ENCODE results near the gene ZIM2. TPM values are rescaled to one million over a fixed set of nuclear protein-coding genes. Genes with fewer than 3 reads are reported as not detected.

The ZIM2 gene
- total RNA-seq, 1 donor from 2014 or later = not detected

DNA sequence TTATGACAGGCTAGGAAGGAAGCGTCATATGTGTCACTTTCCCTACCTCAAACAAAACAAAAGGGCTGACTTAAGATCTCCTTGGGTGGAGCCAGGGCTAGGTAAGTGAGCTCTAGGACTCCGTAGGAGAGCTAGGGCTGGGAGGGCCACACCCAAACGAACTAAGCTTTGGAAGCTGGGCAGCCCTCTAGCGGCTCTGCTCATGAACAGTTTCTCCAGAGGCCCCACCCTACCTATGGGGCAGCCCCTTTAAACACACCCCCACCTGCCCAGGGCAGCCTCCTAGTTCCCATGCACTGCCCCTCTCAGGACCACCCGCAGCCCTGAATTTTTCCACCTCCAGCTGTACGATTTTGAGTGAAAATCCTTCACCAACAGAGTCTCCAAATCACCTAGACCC is 3.5 kb downstream of the ZIM2 start:
- intact Hi-C loops (cut with micrococcal nuclease) = no loop called here
- DNase-seq (ENCODE audit: low spot score) = no peak
- H3K9me3 Mint-ChIP-seq = peaks cover 68% of the 10 kb centered on the region
- no peaks in the 10 kb centered on the region for H3K4me1 Mint-ChIP-seq (ENCODE audit: low read depth)
- no peak overlapping the region for H3K27ac Mint-ChIP-seq
- no peak overlapping the region for H3K4me3 Mint-ChIP-seq
- peaks cover 3% of the 10 kb centered on the region for H3K36me3 Mint-ChIP-seq (ENCODE audit: low read depth)
- H3K27me3 Mint-ChIP-seq (ENCODE audit: insufficient read depth) = no peaks in the 10 kb centered on the region

DNA sequence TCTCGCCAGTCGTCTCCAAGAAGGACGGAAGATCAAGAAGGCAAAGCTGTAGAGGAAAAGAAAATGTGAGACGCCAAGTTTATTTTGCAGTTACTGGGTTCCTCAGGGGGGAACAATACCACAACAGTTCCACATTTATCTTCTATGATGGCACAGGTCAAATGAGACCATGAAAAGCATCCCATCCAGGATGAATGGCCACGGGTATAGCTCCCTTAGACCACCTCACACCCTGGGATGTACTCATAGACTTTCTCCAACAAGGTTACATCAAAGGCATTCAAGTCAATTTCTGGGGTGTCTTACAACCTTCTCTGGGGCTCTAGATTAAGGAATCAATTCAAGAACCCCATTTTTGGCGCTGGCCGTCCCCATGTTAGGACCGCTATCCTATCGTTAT is 4.5 kb downstream of the ZIM2 start:
- intact Hi-C loops (cut with micrococcal nuclease) = no loop called here
- no peaks in the 10 kb centered on the region for H3K27me3 Mint-ChIP-seq (ENCODE audit: insufficient read depth)
- H3K36me3 Mint-ChIP-seq (ENCODE audit: low read depth) = peaks cover 2% of the 10 kb centered on the region
- no peak for DNase-seq (ENCODE audit: low spot score)
- no peaks in the 10 kb centered on the region for H3K4me1 Mint-ChIP-seq (ENCODE audit: low read depth)
- H3K4me3 Mint-ChIP-seq = no peak overlapping the region
- H3K27ac Mint-ChIP-seq = no peak overlapping the region
- peaks cover 67% of the 10 kb centered on the region for H3K9me3 Mint-ChIP-seq

DNA sequence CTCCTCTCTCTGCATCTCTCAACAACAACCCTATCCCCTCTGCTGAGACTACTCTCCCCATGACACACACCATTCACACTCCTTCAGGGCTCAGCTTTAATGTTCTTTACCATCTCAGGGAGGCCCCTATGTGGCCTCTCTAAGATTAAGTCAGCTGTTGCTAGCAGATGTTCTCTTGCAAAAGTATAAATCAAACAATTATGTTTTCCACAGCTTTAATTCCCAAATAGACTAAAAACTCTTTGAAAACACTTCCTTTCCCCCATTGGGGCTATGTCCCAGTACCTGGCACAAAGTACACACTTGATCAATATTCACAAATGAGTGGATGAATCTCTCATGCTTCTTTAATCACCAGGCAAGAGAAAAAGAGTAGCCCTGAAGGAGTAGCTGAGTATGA is 5.1 kb downstream of the ZIM2 start:
- intact Hi-C loops (cut with micrococcal nuclease) = no loop called here
- Mint-ChIP-seq H3K36me3 (ENCODE audit: low read depth) (no peaks in the 10 kb centered on the region), H3K27me3 (ENCODE audit: insufficient read depth) (no peaks in the 10 kb centered on the region), H3K9me3 (peaks cover 65% of the 10 kb centered on the region), H3K4me1 (ENCODE audit: low read depth) (no peaks in the 10 kb centered on the region), H3K4me3 (no peak overlapping the region), H3K27ac (no peak overlapping the region)
- no peak for DNase-seq (ENCODE audit: low spot score)

DNA sequence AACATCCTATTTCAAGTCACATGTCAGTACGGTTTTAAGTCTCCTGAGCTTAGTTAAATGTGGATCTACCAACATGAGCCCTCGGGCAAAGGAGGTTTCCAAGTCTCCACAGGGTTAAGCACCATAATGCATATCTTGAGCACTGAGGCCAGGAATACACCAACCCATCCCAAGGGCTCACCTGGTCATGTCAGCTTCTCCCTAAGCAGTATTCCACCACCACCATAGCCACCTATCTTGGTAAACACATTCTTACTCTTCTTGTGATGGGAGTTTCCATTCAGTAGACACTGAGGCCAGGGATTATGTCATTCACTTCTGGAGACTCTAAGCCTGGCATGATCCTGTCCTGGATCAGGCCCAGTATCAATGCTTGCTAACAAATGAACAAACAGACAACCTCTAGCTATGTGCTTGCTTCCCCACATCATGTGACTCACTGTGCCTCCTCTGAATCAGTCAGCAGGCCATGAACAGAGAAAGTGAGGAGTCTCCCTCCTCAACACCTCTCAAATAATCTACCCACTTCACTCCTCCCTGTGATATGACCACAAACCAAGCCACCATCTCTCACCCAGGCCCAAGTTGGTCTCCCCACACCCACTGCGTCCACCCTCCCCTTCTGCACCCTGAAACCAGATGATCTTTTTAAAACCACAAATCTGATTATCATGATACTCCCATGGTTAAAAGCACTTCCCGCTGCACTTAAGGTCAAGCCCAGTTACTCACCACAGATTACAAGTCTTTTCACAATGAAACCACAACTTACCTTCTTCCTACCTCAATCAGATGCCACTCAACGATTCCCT is 5.8 kb downstream of the ZIM2 start:
- peaks cover 71% of the 10 kb centered on the region for H3K9me3 Mint-ChIP-seq

DNA sequence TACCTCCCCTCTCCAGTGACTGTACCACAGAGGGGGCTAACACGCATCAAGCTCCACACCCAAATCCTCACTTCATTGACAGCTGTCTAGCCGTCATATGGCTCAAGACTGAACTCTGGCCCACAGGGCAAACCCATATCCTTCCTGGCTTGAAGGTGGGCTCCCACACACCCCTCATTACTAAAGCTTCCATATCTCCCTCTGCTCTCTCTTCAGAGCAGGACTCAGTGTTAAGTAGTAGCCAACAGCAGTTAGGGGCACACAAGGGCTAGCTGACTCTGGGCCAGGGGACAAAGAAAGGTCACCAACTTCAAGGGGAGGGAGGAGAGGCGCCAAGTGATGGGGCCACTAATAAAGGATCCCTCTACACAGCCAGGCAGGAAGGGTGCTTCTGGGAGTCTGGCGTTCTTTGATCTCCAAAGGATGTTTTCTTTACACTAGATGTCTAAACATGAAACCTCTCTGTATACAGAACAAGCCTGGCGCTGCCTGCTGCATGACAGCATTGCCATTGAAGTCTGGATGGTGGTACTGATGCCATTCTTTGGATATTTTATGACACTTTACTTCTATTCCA is 8.1 kb downstream of the ZIM2 start:
- no peak overlapping the region for H3K27ac Mint-ChIP-seq
- DNase-seq (ENCODE audit: low spot score) = no peak
- H3K4me3 Mint-ChIP-seq = no peak overlapping the region
- H3K36me3 Mint-ChIP-seq (ENCODE audit: low read depth) = no peaks in the 10 kb centered on the region
- intact Hi-C loops (cut with micrococcal nuclease) = no loop called here
- no peaks in the 10 kb centered on the region for H3K27me3 Mint-ChIP-seq (ENCODE audit: insufficient read depth)
- no peaks in the 10 kb centered on the region for H3K4me1 Mint-ChIP-seq (ENCODE audit: low read depth)
- peaks cover 84% of the 10 kb centered on the region for H3K9me3 Mint-ChIP-seq

More for the DNA sequence above, 5.8 kb downstream of the ZIM2 start:
- no peak overlapping the region for H3K27ac Mint-ChIP-seq
- no peaks in the 10 kb centered on the region for H3K27me3 Mint-ChIP-seq (ENCODE audit: insufficient read depth)
- intact Hi-C loops (cut with micrococcal nuclease) = no loop called here
- H3K36me3 Mint-ChIP-seq (ENCODE audit: low read depth) = no peaks in the 10 kb centered on the region
- no peak overlapping the region for H3K4me3 Mint-ChIP-seq
- no peaks in the 10 kb centered on the region for H3K4me1 Mint-ChIP-seq (ENCODE audit: low read depth)
- DNase-seq (ENCODE audit: low spot score) = no peak

DNA sequence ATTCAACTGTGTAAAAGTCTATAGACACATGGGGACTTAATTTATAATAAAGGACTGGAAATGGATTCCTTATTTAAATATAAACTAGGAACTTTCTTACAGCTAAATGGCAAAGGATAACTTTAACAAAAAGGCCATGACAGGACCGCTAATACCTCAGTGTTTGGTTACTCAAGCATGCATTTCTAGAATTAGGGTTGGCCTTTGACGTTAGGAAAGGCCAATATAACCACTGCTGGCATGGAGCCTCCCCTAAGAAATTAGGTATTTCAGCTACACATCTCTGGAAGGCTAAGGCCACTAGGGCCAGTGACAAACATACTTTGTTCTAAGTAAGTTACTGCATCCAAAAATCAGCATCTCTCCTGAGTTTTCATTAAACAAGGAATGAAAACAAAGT is 9.3 kb downstream of the ZIM2 start:
- peaks cover 85% of the 10 kb centered on the region for H3K9me3 Mint-ChIP-seq
- H3K4me3 Mint-ChIP-seq = no peak overlapping the region
- no peaks in the 10 kb centered on the region for H3K36me3 Mint-ChIP-seq (ENCODE audit: low read depth)
- DNase-seq (ENCODE audit: low spot score) = no peak
- no peaks in the 10 kb centered on the region for H3K4me1 Mint-ChIP-seq (ENCODE audit: low read depth)
- intact Hi-C loops (cut with micrococcal nuclease) = no loop called here
- no peaks in the 10 kb centered on the region for H3K27me3 Mint-ChIP-seq (ENCODE audit: insufficient read depth)
- no peak overlapping the region for H3K27ac Mint-ChIP-seq

DNA sequence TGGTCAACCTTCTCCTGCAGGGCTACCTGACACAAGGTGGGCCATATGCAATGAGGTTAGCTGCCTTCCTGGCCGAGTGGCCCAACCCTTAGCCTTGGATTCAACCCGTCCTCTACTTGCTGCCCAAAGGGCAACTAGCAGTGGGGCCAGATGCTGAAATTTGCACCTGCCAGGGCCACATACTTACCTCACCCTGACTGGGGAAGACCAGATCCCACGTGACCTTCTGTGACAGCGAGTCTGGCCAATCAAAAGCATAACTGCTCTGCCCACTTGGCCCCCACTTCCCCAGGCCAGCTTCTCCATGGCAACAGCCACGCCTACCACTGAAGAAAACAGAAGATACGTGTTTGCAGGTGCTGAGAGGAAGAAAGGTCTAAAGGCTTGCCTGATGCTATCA is 10.9 kb downstream of the ZIM2 start:
- Mint-ChIP-seq H3K36me3 (ENCODE audit: low read depth) (peaks cover 2% of the 10 kb centered on the region), H3K4me1 (ENCODE audit: low read depth) (no peaks in the 10 kb centered on the region), H3K27me3 (ENCODE audit: insufficient read depth) (no peaks in the 10 kb centered on the region), H3K27ac (no peak overlapping the region), H3K4me3 (no peak overlapping the region), H3K9me3 (peaks cover 85% of the 10 kb centered on the region)
- intact Hi-C loops (cut with micrococcal nuclease) = no loop called here
- DNase-seq (ENCODE audit: low spot score) = no peak

DNA sequence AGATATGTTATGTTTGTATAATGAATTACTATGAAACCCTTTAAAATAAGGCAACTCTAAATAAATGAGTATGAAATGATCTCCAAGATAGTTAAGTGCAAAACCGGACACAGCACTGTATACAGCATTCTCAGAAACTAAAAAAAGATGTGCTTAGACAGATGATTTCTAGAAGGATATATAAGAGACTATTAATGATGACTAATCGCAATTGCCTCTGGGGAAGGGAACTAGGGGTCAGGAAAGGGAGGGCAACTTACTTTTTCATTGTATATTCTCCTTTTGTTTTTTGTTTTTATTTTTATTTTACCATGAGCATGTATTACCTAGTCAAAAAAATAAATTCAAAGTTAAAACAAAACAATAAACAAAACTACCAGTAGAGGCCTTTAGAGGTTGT is 12.8 kb downstream of the ZIM2 start:
- H3K27me3 Mint-ChIP-seq (ENCODE audit: insufficient read depth) = no peaks in the 10 kb centered on the region
- intact Hi-C loops (cut with micrococcal nuclease) = no loop called here
- H3K4me1 Mint-ChIP-seq (ENCODE audit: low read depth) = no peaks in the 10 kb centered on the region
- H3K9me3 Mint-ChIP-seq = peaks cover 83% of the 10 kb centered on the region
- peaks cover 2% of the 10 kb centered on the region for H3K36me3 Mint-ChIP-seq (ENCODE audit: low read depth)
- H3K27ac Mint-ChIP-seq = no peak overlapping the region
- no peak overlapping the region for H3K4me3 Mint-ChIP-seq
- DNase-seq (ENCODE audit: low spot score) = no peak

DNA sequence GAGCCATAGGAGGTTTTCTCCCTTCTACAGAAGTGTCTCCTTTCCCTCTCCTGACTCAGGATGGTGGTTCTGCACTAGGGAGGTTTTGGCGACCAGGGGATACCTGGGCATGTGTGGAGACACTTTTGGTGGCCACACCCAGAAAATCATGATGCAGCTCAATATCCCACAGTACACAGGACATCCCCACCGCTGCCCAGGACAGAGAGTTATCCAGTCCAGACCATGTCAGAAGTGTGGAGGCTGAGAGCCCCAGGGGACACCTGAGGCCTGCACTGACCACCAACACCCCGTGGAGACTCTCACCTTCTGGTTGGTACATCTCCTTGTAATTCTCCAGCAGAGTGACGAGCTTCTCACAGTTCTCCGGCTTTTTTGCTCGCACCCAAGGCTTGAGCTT is 16.6 kb downstream of the ZIM2 start:
- intact Hi-C loops (cut with micrococcal nuclease) = no loop called here
- no peak for DNase-seq (ENCODE audit: low spot score)
- peaks cover 2% of the 10 kb centered on the region for H3K36me3 Mint-ChIP-seq (ENCODE audit: low read depth)
- peaks cover 86% of the 10 kb centered on the region for H3K9me3 Mint-ChIP-seq
- H3K4me3 Mint-ChIP-seq = no peak overlapping the region
- no peaks in the 10 kb centered on the region for H3K4me1 Mint-ChIP-seq (ENCODE audit: low read depth)
- H3K27ac Mint-ChIP-seq = no peak overlapping the region
- H3K27me3 Mint-ChIP-seq (ENCODE audit: insufficient read depth) = no peaks in the 10 kb centered on the region

DNA sequence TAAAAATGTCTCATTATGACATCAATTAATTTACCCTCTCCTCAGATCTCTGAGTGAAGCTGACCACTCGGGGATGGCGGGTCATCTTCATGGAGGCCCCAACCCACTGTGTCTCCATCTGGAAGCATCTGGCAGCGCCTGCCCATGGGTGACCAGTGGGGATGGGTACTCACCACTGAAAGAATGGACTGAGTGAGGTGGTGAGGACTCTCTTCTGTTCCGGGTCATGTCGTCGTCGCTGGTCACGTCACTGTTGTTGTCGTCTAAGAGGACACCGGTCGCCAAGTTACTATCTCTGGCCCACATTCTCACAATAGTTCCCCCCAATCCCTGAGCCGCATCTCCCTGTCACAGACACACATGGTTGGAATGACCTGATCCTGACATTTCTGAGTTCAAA is 17.1 kb downstream of the ZIM2 start:
- no peak for DNase-seq (ENCODE audit: low spot score)
- H3K27me3 Mint-ChIP-seq (ENCODE audit: insufficient read depth) = no peaks in the 10 kb centered on the region
- H3K9me3 Mint-ChIP-seq = peaks cover 86% of the 10 kb centered on the region
- H3K4me1 Mint-ChIP-seq (ENCODE audit: low read depth) = no peaks in the 10 kb centered on the region
- peaks cover 2% of the 10 kb centered on the region for H3K36me3 Mint-ChIP-seq (ENCODE audit: low read depth)
- H3K27ac Mint-ChIP-seq = no peak overlapping the region
- H3K4me3 Mint-ChIP-seq = no peak overlapping the region
- intact Hi-C loops (cut with micrococcal nuclease) = no loop called here

DNA sequence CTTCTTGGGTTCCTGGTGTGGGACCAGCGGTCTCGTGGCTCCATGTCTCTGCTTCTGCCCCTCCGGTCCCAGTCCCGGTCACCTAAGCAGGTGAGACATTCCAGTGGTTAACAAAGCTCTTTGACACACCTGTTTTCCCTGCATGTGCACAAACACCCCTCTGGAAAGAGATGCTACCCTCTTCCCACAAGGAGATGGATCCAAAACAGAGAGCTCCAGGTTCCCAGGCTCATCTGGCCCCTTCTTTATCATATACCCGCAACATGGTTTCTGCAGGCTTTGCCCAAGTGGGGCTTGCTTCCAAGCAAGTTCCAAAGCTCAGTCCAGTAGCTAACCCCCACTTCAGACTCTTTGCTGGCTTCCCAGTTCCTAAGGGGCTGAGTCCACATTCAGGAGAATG is 17.8 kb downstream of the ZIM2 start:
- no peaks in the 10 kb centered on the region for H3K4me1 Mint-ChIP-seq (ENCODE audit: low read depth)
- H3K36me3 Mint-ChIP-seq (ENCODE audit: low read depth) = peaks cover 2% of the 10 kb centered on the region
- no peak for DNase-seq (ENCODE audit: low spot score)
- intact Hi-C loops (cut with micrococcal nuclease) = no loop called here
- H3K9me3 Mint-ChIP-seq = peaks cover 88% of the 10 kb centered on the region
- H3K27me3 Mint-ChIP-seq (ENCODE audit: insufficient read depth) = no peaks in the 10 kb centered on the region
- H3K27ac Mint-ChIP-seq = no peak overlapping the region
- no peak overlapping the region for H3K4me3 Mint-ChIP-seq

DNA sequence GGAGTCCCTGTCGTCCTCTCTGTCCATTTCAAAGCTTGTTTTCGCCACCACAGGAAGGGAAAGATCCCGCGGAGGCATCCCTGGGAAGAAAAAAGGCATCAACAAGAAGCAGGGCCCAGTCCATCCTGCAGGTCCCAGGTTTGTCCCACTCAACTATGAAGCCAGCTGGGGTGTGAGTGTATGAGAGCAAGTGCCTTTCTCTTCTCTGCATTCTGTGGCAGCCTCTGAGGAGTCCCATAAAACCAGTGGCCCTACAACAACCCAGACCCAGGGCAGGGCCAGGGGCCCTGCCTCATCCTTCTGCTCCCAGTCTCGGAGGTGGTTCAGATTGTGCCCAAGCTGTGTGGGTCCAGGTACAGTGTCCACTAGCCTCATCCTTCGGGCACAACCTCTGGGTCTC is 18.9 kb downstream of the ZIM2 start:
- H3K4me1 Mint-ChIP-seq (ENCODE audit: low read depth) = no peaks in the 10 kb centered on the region
- intact Hi-C loops (cut with micrococcal nuclease) = no loop called here
- no peak overlapping the region for H3K27ac Mint-ChIP-seq
- DNase-seq (ENCODE audit: low spot score) = no peak
- no peak overlapping the region for H3K4me3 Mint-ChIP-seq
- H3K27me3 Mint-ChIP-seq (ENCODE audit: insufficient read depth) = no peaks in the 10 kb centered on the region
- H3K36me3 Mint-ChIP-seq (ENCODE audit: low read depth) = peaks cover 2% of the 10 kb centered on the region
- peaks cover 89% of the 10 kb centered on the region for H3K9me3 Mint-ChIP-seq

DNA sequence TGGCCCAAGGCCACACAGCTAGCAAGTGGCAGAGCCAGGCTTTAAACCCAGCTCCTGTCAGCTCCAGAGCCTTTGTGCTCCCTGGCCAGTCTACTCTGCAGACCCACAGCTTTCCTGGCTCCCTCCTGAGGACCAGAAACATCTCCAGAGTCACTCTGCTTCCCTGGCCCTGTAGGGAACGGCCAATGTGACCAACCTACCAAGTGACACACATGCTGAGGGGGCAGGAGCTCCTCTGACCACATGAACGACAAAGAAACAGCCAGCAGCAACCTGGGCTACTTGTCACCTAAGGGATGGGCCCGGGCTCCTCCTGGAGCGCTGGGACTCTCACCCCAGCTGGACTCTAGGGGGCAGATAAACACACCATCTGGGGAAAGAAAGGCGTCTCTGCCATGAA is 19.3 kb downstream of the ZIM2 start:
- H3K4me3 Mint-ChIP-seq = no peak overlapping the region
- H3K27me3 Mint-ChIP-seq (ENCODE audit: insufficient read depth) = no peaks in the 10 kb centered on the region
- intact Hi-C loops (cut with micrococcal nuclease) = no loop called here
- peaks cover 2% of the 10 kb centered on the region for H3K36me3 Mint-ChIP-seq (ENCODE audit: low read depth)
- no peak for DNase-seq (ENCODE audit: low spot score)
- no peak overlapping the region for H3K27ac Mint-ChIP-seq
- peaks cover 88% of the 10 kb centered on the region for H3K9me3 Mint-ChIP-seq
- H3K4me1 Mint-ChIP-seq (ENCODE audit: low read depth) = no peaks in the 10 kb centered on the region
